Activated CD4-positive, alpha-beta T cell treated with anti-CD3 and anti-CD28 coated beads, Interleukin-2, amount 10 ng/mL, durations not matched to agents 24 days and 14 days (primary cell): ENCODE results near the gene RSPH6A. TPM values are rescaled to one million over a fixed set of nuclear protein-coding genes. Genes with fewer than 3 reads are reported as not detected.

ENCODE experiments used
- DNase-seq: peaks from one replicate; pipeline ENCODE4 v3.0.0; 2022
- H3K27ac Mint-ChIP-seq: one replicate; pipeline ENCODE4 v1.8.0; 2022; ENCODE audit warnings: mild to moderate bottlenecking, mixed read lengths
- H3K27me3 Mint-ChIP-seq: one replicate; pipeline ENCODE4 v1.8.0; 2022; ENCODE audit warnings: mixed read lengths
- H3K36me3 Mint-ChIP-seq: one replicate; pipeline ENCODE4 v1.8.0; 2022; ENCODE audit warnings: low read depth, mild to moderate bottlenecking, mixed read lengths
- H3K4me1 Mint-ChIP-seq: one replicate; pipeline ENCODE4 v1.8.0; 2021; ENCODE audit warnings: mixed read lengths
- H3K4me3 Mint-ChIP-seq: one replicate; pipeline ENCODE4 v1.8.0; 2022; ENCODE audit warnings: mild to moderate bottlenecking, moderate library complexity, mixed read lengths
- H3K9me3 Mint-ChIP-seq: one replicate; pipeline ENCODE4 v1.8.0; 2021; ENCODE audit warnings: mixed read lengths
- intact Hi-C: fragments of 100-400 bp; cut with micrococcal nuclease; formaldehyde crosslinking; loops from one replicate; pipeline ENCODE4 v1.15.1; 2023
- total RNA-seq: library from RNA; stranded (reverse); gene quantifications from 2 replicates; pipeline ENCODE4 v1.2.3, GENCODE V29; 2022

The RSPH6A gene
- total RNA-seq, 1 donor from 2014 or later = 0.35 TPM

GRCh38 chr19:45820413-45821102, 5.5 kb upstream of the RSPH6A start:
- Mint-ChIP-seq H3K36me3 (peaks cover 26% of the 10 kb centered on the region), H3K27ac (no peak overlapping the region)
- intact Hi-C loops = no loop called here

GRCh38 chr19:45819769-45820168, 4.7 kb upstream of the RSPH6A start:
- Mint-ChIP-seq H3K27ac (no peak overlapping the region), H3K36me3 (peaks cover 26% of the 10 kb centered on the region), H3K27me3 (no peaks in the 10 kb centered on the region), H3K4me3 (no peak overlapping the region), H3K4me1 (peaks cover 3% of the 10 kb centered on the region), H3K9me3 (no peaks in the 10 kb centered on the region)
- intact Hi-C loops = loop anchor here (5.0 kb wide), 1 partner anchor 43 kb away; the partner anchor contains the start of genes FOXA3 and SYMPK
- no peak for DNase-seq

More at GRCh38 chr19:45820413-45821102, 5.5 kb upstream of the RSPH6A start:
- no peak overlapping the region for H3K4me3 Mint-ChIP-seq
- peaks cover 3% of the 10 kb centered on the region for H3K4me1 Mint-ChIP-seq
- H3K9me3 Mint-ChIP-seq = no peaks in the 10 kb centered on the region
- H3K27me3 Mint-ChIP-seq = no peaks in the 10 kb centered on the region
- no peak for DNase-seq

GRCh38 chr19:45817725-45818301, 2.7 kb upstream of the RSPH6A start:
- Mint-ChIP-seq H3K4me3 (no peak overlapping the region), H3K36me3 (peaks cover 14% of the 10 kb centered on the region), H3K27me3 (no peaks in the 10 kb centered on the region), H3K4me1 (peaks cover 3% of the 10 kb centered on the region), H3K27ac (no peak overlapping the region), H3K9me3 (no peaks in the 10 kb centered on the region)
- DNase-seq = no peak
- intact Hi-C loops = loop anchor here (2.0 to 5.0 kb wide), 2 partner anchors 44 to 65 kb away; partner anchors contain the start of genes FOXA3 and SYMPK

GRCh38 chr19:45817010-45817724, 2.1 kb upstream of the RSPH6A start:
- no peaks in the 10 kb centered on the region for H3K9me3 Mint-ChIP-seq
- H3K27ac Mint-ChIP-seq = no peak overlapping the region
- no peak overlapping the region for H3K4me3 Mint-ChIP-seq

GRCh38 chr19:45816236-45817009, 1.3 kb upstream of the RSPH6A start:
- H3K9me3 Mint-ChIP-seq = no peaks in the 10 kb centered on the region
- no peak for DNase-seq
- no peaks in the 10 kb centered on the region for H3K27me3 Mint-ChIP-seq
- H3K36me3 Mint-ChIP-seq = peaks cover 9% of the 10 kb centered on the region
- H3K27ac Mint-ChIP-seq = no peak overlapping the region
- peaks cover 3% of the 10 kb centered on the region for H3K4me1 Mint-ChIP-seq
- no peak overlapping the region for H3K4me3 Mint-ChIP-seq
- intact Hi-C loops = loop anchor here (2.0 to 5.0 kb wide), 2 partner anchors 46 to 66 kb away; partner anchors contain the start of genes FOXA3 and SYMPK

More at GRCh38 chr19:45817010-45817724, 2.1 kb upstream of the RSPH6A start:
- peaks cover 3% of the 10 kb centered on the region for H3K4me1 Mint-ChIP-seq
- peak; percentile 98 for DNase-seq
- H3K27me3 Mint-ChIP-seq = no peaks in the 10 kb centered on the region
- peaks cover 13% of the 10 kb centered on the region for H3K36me3 Mint-ChIP-seq
- intact Hi-C loops = loop anchor here (2.0 to 5.0 kb wide), 2 partner anchors 45 to 66 kb away; partner anchors contain the start of genes FOXA3 and SYMPK

GRCh38 chr19:45815481-45816216, 541 bp upstream of the RSPH6A start:
- peaks cover 6% of the 10 kb centered on the region for H3K36me3 Mint-ChIP-seq
- intact Hi-C loops = loop anchor here (2.0 to 5.0 kb wide), 2 partner anchors 47 to 67 kb away; partner anchors contain the start of genes FOXA3 and SYMPK
- no peaks in the 10 kb centered on the region for H3K27me3 Mint-ChIP-seq
- H3K4me1 Mint-ChIP-seq = peaks cover 3% of the 10 kb centered on the region
- no peak for DNase-seq
- H3K9me3 Mint-ChIP-seq = no peaks in the 10 kb centered on the region
- H3K4me3 Mint-ChIP-seq = no peak overlapping the region
- H3K27ac Mint-ChIP-seq = no peak overlapping the region

- peaks cover 10% of the 10 kb centered on the region for H3K4me1 Mint-ChIP-seq
- no peak for DNase-seq
- no peak overlapping the region for H3K27ac Mint-ChIP-seq
- no peaks in the 10 kb centered on the region for H3K9me3 Mint-ChIP-seq
- H3K27me3 Mint-ChIP-seq = no peaks in the 10 kb centered on the region
- H3K4me3 Mint-ChIP-seq = no peak overlapping the region
- no peaks in the 10 kb centered on the region for H3K36me3 Mint-ChIP-seq
- intact Hi-C loops = no loop called here
These were observed 835 bp downstream of the RSPH6A start for GRCh38 chr19:45814166-45814780.

- no peak overlapping the region for H3K27ac Mint-ChIP-seq
- no peaks in the 10 kb centered on the region for H3K9me3 Mint-ChIP-seq
- no peaks in the 10 kb centered on the region for H3K27me3 Mint-ChIP-seq
- no peak overlapping the region for H3K4me3 Mint-ChIP-seq
- H3K4me1 Mint-ChIP-seq = peaks cover 11% of the 10 kb centered on the region
- no peak for DNase-seq
- no peaks in the 10 kb centered on the region for H3K36me3 Mint-ChIP-seq
- intact Hi-C loops = no loop called here
These were observed 2.8 kb downstream of the RSPH6A start for GRCh38 chr19:45812297-45812696.

- DNase-seq = no peak
- Mint-ChIP-seq H3K4me3 (no peak overlapping the region), H3K27ac (peak overlapping the region; percentile 59), H3K4me1 (peaks cover 9% of the 10 kb centered on the region), H3K27me3 (peaks cover 8% of the 10 kb centered on the region), H3K36me3 (no peaks in the 10 kb centered on the region), H3K9me3 (no peaks in the 10 kb centered on the region)
- intact Hi-C loops = no loop called here
These were observed 5.4 kb downstream of the RSPH6A start for GRCh38 chr19:45809643-45810159.

GRCh38 chr19:45805719-45806118, 9.4 kb downstream of the RSPH6A start:
- H3K4me3 Mint-ChIP-seq = no peak overlapping the region
- H3K36me3 Mint-ChIP-seq = no peaks in the 10 kb centered on the region
- no peaks in the 10 kb centered on the region for H3K9me3 Mint-ChIP-seq
- peaks cover 19% of the 10 kb centered on the region for H3K27me3 Mint-ChIP-seq
- no peak overlapping the region for H3K27ac Mint-ChIP-seq
- peaks cover 9% of the 10 kb centered on the region for H3K4me1 Mint-ChIP-seq
- intact Hi-C loops = no loop called here
- DNase-seq = no peak

- H3K27ac Mint-ChIP-seq = no peak overlapping the region
- peaks cover 7% of the 10 kb centered on the region for H3K4me1 Mint-ChIP-seq
- intact Hi-C loops = no loop called here
- DNase-seq = no peak
- H3K36me3 Mint-ChIP-seq = no peaks in the 10 kb centered on the region
- H3K27me3 Mint-ChIP-seq = peaks cover 23% of the 10 kb centered on the region
- H3K4me3 Mint-ChIP-seq = no peak overlapping the region
- H3K9me3 Mint-ChIP-seq = no peaks in the 10 kb centered on the region
These were observed 10.2 kb downstream of the RSPH6A start for GRCh38 chr19:45804959-45805230.

GRCh38 chr19:45804140-45804958, 10.8 kb downstream of the RSPH6A start:
- Mint-ChIP-seq H3K27ac (no peak overlapping the region), H3K36me3 (no peaks in the 10 kb centered on the region), H3K4me3 (no peak overlapping the region), H3K4me1 (peaks cover 4% of the 10 kb centered on the region), H3K27me3 (peaks cover 27% of the 10 kb centered on the region), H3K9me3 (no peaks in the 10 kb centered on the region)
- intact Hi-C loops = no loop called here
- DNase-seq = no peak
